Mucosa of descending colon (tissue), 3 donors: ENCODE results near the gene VKORC1L1. TPM values are rescaled to one million over a fixed set of nuclear protein-coding genes. Genes with fewer than 3 reads are reported as not detected.
A peak's percentile ranks its signal among the peaks of the same experiment; 100 is the strongest.
"Not testable (repeated sequence)": the region's sequence is repeated elsewhere in the genome, so short reads cannot be mapped to it uniquely, and the experiment has no call there.

Experiments
- ATAC-seq: fragments of 200-7000 bp; cut with Tn5 transposase; one replicate; pipeline ENCODE4 v1.9.1; 2020; ENCODE audit warnings: mild to moderate bottlenecking, moderate library complexity
- DNase-seq, 3 donors: peaks; one replicate each; pipeline ENCODE4 v3.0.0-alpha.2; 2020
- H3K36me3 ChIP-seq: fragments of 200-600 bp; one replicate; pipeline ENCODE4 v1.8.0; 2021; ENCODE audit warnings: low read depth, mild to moderate bottlenecking
- H3K4me1 ChIP-seq: fragments of 200-600 bp; one replicate; pipeline ENCODE4 v1.8.0; 2021; ENCODE audit warnings: low read depth, mild to moderate bottlenecking
- H3K4me3 ChIP-seq: fragments of 200-600 bp; one replicate; pipeline ENCODE4 v1.8.0; 2021; ENCODE audit warnings: mild to moderate bottlenecking
- H3K9me3 ChIP-seq: fragments of 200-600 bp; one replicate; pipeline ENCODE4 v1.8.0; 2021; ENCODE audit warnings: mild to moderate bottlenecking
- intact Hi-C, 2 donors: fragments of 100-400 bp; cut with DNase I in 1 of 2; cut with micrococcal nuclease in 1 of 2; formaldehyde crosslinking; loops; one replicate each; pipeline versions ENCODE4 v1.11.0 to v1.11.1; 2022; cut with DNase I, micrococcal nuclease
- total RNA-seq, 3 donors: library from RNA; stranded (reverse); fragmentation: NEBNext Ultra II Directional in 2 of 3; extraction: Animal tissue kit (Norgen Biotek cat#: 25700) in 2 of 3; gene quantifications; one replicate each; pipeline versions ENCODE4 v1.2.1 to v1.2.4, GENCODE V29; 2021 to 2023
- TF ChIP-seq, protein P1 (sequence below): fragments of 200-600 bp; IDR thresholded peaks from one replicate; pipeline ENCODE4 v1.8.0; 2022; ENCODE audit warnings: antibody characterized with exemption, mild to moderate bottlenecking
- donor health status: DM: no; HTN: no; CAD: no; lungs with moderate emphysema.
- donor health status: DM: no; HTN: no; CAD: no.
- donor health status: DM: no; HTN: yes; CAD: no.

Gene VKORC1L1
- total RNA-seq, 3 donors from 2014 or later: 18.0 to 25.6 (median 22.2) TPM

DNA sequence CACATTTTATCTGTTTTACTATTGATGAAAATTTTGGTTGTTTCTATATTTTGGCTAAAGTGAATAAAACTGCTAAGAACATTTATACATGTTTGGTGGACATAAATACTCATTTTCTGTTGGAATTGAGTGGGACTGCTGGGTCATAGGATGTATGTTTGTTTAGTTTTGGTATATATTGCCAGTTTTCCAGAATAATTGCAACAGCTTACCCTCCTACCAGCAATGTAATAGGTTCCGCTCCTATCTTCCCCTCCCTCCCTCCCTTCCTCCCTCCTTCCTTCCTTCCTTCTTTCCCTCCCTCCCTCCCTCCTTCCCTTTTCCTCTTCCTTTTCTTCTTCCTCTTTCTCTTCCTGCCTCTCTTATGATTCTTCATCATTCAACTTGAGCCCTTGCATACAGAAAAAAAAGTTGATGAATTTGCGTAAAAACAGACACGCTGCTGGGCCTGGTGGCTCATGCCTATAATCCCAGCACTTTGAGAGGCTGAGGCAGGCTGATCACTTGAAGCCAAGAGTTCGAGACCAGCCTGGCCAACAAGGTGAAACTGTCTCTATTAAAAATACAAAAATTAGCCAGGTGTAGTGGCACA, 23.5 kb downstream of the VKORC1L1 start:
- Histone ChIP-seq H3K36me3 (no peaks in the 10 kb centered on the region), H3K4me1 (no peaks in the 10 kb centered on the region), H3K9me3 (no peaks in the 10 kb centered on the region), H3K4me3 (no peak overlapping the region)
- TF ChIP-seq, protein P1, sequence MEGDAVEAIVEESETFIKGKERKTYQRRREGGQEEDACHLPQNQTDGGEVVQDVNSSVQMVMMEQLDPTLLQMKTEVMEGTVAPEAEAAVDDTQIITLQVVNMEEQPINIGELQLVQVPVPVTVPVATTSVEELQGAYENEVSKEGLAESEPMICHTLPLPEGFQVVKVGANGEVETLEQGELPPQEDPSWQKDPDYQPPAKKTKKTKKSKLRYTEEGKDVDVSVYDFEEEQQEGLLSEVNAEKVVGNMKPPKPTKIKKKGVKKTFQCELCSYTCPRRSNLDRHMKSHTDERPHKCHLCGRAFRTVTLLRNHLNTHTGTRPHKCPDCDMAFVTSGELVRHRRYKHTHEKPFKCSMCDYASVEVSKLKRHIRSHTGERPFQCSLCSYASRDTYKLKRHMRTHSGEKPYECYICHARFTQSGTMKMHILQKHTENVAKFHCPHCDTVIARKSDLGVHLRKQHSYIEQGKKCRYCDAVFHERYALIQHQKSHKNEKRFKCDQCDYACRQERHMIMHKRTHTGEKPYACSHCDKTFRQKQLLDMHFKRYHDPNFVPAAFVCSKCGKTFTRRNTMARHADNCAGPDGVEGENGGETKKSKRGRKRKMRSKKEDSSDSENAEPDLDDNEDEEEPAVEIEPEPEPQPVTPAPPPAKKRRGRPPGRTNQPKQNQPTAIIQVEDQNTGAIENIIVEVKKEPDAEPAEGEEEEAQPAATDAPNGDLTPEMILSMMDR: no peak
- intact Hi-C loops: no loop called here
- no peak for ATAC-seq
- no peak for DNase-seq

GRCh38 chr7:65897289-65897688, 24.4 kb downstream of the VKORC1L1 start:
- H3K9me3 ChIP-seq, H3K36me3 ChIP-seq, intact Hi-C loops, DNase-seq, H3K4me1 ChIP-seq, H3K4me3 ChIP-seq: not testable (repeated sequence)
- peak; percentile 51 for ATAC-seq

DNA sequence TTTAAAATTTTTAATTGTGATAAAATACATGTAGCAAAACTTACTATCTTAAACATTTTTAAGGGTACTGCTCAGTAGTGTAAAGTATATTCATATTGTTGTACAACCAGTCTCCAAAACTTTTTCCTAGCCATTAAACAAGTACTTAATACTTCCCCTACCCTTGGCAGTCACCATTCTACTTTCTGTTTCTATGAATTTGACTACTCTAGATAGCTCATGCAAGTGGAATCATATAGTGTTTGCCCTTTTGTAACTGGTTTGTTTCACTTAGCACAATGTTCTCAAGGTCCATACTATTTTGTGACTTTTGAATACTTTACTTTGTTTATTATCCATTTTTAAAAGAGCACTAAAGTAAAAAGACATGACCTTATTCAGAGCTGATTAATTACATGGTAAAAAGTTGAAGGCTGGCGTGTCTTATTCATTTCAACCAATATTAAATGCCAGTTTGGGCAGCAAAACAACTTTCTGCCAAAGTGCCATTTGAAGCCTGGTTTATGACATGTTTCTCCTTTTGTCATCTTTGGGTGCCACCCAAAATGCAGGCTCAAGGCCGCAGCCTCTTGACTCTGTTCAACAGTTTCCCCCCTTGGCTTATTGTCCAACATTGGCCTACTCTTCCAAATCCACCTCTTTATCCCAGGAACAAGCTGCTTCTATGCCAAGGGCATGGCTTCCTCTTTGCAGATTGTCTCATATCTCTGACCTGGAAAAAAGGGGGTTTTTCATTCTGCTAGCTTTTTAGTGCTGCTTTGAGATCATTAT, 26.0 kb downstream of the VKORC1L1 start:
- H3K4me3 ChIP-seq, H3K4me1 ChIP-seq, H3K9me3 ChIP-seq, ATAC-seq, DNase-seq, H3K36me3 ChIP-seq, intact Hi-C loops: not testable (repeated sequence)

DNA sequence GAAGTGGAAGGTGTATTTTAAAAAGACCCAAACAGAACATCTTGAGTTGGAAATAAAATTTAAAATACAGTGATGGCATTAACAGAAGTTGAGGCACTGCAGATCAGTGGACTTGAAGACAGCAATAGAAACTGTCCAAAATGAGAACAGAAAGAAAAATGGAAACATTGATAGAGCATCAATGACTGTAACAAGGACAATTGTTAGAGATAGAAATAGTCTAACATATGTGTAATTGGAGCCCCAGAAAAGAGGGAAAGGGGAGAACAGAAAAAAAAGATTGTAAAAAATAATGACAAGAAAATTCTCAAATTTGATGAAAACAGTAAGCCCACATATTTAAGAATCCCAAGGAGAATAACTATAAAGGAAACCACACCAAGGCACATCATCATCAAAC, 29.4 kb downstream of the VKORC1L1 start:
- TF ChIP-seq, protein P1: no peak
- intact Hi-C loops: no loop called here

GRCh38 chr7:65907501-65908198, 34.8 kb downstream of the VKORC1L1 start:
- H3K4me1 ChIP-seq: no peaks in the 10 kb centered on the region
- intact Hi-C loops: no loop called here
- DNase-seq: no peak
- no peak overlapping the region for H3K4me3 ChIP-seq
- no peak for ATAC-seq
- peaks cover 6% of the 10 kb centered on the region for H3K9me3 ChIP-seq
- H3K36me3 ChIP-seq: no peaks in the 10 kb centered on the region
- TF ChIP-seq, protein P1: no peak

More for the DNA sequence above, 29.4 kb downstream of the VKORC1L1 start:
- ATAC-seq (no peak), DNase-seq (no peak)
- H3K9me3 ChIP-seq: peaks cover 11% of the 10 kb centered on the region
- no peaks in the 10 kb centered on the region for H3K36me3 ChIP-seq
- no peak overlapping the region for H3K4me3 ChIP-seq
- no peaks in the 10 kb centered on the region for H3K4me1 ChIP-seq

GRCh38 chr7:65910237-65910636, 37.4 kb downstream of the VKORC1L1 start:
- intact Hi-C loops: no loop called here
- no peaks in the 10 kb centered on the region for H3K36me3 ChIP-seq
- no peak for DNase-seq
- H3K4me1 ChIP-seq: no peaks in the 10 kb centered on the region
- TF ChIP-seq, protein P1: no peak
- no peak for ATAC-seq
- H3K4me3 ChIP-seq: no peak overlapping the region
- no peaks in the 10 kb centered on the region for H3K9me3 ChIP-seq
